COLO829 (cell line): ENCODE data around the gene SCP2.
A peak's percentile ranks its signal among the peaks of the same experiment; 100 is the strongest.
"Not testable (repeated sequence)": the region's sequence is repeated elsewhere in the genome, so short reads cannot be mapped to it uniquely, and the experiment has no call there.

Source experiments
- DNase-seq: peaks from one replicate; pipeline ENCODE4 v3.0.0; 2012; ENCODE audit warnings: low spot score

Gene SCP2

DNA sequence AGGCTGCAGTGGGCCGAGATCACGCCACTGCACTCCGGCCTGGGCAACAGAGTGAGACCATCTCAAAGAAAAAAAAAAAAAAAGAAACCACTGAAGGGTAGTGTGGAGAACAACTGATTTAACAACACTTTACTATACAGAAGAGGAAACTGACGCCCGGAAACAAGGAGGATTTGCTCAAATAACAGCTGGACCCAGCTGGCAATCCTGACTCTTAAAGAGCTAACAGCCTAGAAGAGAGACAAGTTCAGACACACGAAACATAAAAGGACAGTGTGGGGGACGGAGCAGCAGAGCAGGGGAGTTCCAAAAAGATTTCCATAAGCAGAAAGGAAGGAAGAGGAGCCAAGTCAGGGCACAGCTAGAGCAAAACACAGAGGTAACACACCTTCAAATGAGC is 9.9 kb upstream of the SCP2 start:
- no peak for DNase-seq

DNA sequence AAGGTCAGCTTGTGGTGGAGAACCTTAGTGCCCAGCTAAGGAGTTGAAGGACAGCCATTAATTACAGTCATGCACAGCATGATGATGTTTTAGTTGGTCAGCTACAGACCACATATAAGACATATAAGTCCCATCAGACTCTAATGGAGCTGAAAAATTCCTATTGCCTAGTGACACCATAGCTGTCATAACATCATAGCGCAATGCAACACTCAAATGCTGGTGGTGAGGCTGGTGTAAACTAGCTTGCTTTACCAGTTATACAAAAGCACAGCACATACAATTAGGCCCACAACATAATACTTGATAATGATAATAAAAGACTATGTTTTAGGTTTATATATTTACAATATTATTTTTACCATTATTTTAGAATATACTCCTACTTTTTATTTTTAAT is 9.5 kb upstream of the SCP2 start:
- DNase-seq, result no peak

DNA sequence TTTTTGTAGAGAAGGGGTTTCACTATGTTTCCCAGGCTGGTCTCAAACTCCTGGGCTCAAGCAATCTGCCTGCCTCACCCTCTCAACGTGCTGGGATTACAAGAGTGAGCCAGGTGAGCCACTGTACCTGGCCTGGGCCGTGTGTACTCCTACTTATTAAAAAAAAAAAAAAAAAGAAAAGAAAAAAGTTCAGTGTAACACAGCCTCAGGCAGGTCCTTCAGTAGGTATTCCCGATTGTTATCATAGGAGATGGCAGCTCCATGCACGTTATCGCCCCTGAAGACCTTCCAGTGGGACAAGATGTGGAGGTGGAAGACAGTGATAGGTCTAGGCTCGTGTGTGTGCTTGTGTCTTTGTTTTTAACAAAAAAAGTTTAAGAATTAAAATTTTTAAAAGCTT is 8.9 kb upstream of the SCP2 start:
- no peak for DNase-seq

- DNase-seq, result no peak
Observed at GRCh38 chr1:52919051-52919722, 7.9 kb upstream of the SCP2 start.

DNA sequence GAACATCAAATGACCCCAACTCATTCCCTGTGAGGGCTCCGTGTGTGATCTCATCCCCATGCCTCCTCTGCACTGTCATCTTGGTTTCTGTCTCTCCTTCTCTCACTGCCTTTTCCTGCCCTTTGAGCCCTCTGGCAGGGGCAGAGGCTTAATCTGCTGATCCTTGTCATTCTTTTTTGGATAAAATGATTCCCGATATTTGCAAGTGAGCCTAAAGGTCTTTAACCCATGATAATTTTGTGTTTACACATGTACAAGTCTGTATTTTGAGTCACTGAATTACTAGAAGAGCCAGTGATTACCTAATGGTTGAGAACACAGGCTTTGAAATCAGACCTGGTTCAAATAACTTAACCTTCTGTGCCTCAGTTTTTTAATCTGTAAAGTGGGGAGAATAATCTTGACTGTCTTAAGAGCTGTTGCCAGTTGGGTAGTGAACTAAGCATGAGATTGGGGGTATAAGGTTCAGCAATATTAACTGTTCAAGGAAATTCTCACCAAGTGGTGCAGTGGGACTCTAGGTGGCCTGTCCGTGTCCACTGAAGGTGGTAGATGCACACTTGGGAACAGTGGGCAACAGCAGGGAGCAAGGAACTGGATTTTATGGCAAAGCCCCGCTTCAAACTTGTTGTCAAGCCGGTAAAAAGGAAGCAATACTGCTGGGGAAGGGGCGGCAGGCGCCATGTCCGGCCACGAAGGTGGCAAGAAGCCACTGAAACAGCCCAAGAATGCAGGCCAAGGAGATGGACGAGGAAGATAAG is 7.2 kb upstream of the SCP2 start:
- DNase-seq, result no peak

DNA sequence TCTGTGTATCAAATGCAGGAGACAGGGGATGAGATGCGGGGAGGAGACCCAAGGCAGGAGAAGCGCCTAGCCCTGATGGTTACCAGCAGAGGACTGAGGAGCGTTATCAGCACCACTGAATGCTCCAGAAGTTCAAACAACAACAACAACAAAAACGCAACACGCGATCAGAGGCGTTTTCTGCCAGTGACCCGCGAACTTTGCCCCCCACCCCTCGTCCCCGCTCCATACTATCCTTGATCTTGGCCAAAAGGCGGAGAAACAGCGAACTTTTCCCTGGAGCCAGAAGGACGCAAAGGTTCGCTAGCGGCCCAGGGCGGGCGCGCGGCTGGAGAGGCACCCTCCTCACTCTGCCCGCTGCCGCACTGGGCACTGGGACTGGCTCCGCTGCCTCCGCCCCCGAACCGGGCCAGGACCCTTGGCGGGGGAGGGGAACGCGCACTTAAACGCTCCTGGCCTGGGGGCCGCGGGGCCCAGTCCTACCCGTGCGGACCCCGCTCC is 6.2 kb upstream of the SCP2 start:
- no peak for DNase-seq

- no peak for DNase-seq
Observed at GRCh38 chr1:52925571-52926005, 1.5 kb upstream of the SCP2 start.

DNA sequence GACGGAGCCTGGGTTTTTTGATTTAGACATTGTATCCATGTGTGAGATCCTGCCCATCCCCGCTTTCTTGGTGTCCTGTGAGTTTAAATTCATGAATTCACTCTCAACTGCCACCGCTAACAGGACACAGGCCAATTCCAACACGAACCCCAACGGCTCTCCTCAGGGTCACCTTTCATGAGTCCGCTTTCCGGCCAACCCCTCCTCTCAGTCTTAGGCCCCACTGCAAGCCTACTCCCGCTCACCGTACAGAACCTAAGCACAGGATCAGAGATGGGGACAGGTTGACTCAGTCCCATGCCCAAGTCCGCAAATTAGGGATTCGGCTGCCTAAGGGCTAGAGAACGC is 238 bp upstream of the SCP2 start:
- DNase-seq, result no peak

DNA sequence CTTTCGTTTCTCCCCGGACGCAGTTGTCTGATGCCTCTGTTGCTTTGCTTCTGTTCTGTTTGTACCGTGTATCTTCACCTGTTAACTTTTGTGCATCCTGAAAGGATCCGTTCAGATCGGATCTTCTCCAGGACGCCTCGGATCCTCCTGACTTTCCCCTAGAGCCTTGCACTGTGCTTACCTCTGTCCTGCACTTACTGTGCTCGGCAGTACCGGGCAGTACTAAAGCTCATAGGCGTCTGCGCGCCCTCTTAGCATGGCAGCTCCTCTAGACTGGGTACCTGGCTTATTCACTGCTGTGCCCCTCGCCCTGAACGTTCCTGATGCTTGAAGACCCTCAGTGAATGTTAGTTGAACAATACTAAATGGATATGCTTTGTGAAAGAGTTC is 934 bp downstream of the SCP2 start:
- no peak for DNase-seq

DNA sequence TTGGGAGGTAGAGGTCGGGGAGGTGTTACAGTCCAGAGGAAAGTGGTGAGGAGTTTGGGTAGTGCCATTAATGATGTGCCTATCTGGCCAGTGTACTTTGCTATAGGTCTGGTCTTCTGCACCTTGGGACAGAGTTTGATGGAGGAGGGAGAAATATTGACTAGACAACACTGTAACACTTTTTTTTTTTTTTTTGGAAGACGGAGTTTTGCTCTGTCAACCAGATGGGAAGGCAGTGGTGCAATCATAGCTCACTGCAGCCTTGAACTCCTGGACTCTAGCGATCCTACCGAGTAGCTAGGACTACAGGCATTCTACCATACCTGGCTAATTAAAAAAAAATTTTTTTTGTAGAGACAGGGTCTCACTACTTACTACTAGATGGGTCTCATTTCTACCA is 1.9 kb downstream of the SCP2 start:
- no peak for DNase-seq

DNA sequence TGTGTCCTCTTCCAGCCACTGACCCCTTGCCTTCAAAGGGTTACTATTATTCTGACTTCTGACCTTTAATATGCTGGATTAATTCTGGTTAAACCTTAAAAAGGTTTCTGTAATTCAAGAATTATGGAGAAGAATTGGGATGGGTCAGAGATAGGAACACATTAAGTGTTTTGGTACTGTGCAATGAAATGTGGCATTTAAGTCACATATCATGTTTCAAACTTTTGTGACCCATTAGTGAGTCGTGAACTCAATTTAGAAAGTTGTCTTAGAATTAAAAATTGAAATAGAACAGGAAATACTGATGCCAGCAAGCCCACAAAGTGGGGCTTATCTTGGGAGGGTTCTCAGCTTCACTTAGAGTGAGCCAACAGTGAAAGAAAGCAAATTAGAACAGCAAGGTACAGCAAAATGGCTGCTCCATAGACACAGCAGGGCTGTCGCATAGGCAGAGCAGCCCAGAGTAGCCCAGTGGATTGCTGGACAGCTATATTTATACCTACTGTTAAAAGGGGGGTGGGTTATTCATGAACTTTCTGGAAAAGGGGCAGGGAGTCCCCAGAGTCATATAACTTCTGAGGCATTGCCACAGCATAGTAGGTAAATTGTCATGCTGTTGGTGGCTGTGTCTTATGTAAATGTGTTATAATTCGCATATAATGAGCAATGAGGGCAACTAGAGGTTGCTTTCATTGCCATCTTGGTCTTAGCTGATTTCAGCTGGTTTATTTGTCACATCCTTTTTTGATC is 10.5 kb downstream of the SCP2 start:
- no peak for DNase-seq

DNA sequence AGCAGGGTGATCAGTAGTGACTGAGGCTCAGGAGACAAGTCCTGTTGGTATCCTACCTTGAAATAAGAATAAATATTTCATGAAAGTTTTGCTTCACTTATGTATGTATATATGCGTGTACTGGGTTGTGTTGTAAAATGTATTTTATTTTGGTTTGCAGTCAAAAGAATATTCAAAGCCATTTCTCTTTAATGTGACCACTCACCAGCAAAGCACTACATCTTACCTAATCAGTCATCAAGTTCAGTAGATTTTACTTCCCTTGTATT is 11.0 kb downstream of the SCP2 start:
- DNase-seq, result no peak

DNA sequence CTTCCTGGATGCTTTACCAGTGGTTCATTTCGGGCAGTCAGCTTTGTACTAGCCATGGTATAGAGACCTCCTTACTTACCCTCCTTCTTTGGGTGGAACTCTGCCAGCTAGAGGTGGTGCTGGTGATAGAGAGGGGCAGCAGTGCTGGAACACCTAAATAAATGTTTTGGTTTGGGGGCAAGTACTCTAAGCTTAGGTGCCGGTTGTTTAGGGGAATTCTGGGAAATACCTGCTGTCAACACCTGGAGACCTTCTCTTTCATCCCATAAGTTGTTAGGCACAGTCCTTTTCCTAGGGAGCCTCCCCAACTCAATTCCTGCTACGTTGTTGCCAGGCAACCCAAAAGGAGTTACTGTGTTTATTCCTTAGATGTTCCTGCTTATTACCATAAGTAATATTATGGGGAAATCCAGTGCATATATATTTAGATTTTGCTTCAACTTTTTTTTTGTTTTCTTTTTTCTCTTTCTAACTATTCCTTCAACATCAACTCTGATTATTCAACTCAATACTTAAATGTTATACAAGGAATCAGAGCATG is 16.9 kb downstream of the SCP2 start:
- no peak for DNase-seq

DNA sequence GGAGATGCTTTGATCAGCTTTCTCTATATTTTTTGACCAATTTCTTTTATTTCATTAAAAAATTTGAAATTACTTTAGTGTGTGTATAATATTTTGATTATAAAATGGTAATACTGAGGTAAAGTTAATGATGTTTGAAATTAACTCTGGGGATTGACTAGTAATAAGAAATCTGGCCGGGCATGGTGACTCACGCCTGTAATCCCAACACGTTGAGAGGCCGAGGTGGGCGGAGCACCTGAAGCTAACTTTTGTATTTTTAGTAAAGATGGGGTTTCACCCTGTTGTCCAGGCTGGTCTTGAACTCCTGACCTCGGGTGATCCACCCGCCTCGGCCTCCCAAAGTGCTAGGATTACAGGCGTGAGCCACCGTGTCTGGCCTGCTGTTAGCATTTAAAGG is 17.5 kb downstream of the SCP2 start:
- DNase-seq, result no peak

DNA sequence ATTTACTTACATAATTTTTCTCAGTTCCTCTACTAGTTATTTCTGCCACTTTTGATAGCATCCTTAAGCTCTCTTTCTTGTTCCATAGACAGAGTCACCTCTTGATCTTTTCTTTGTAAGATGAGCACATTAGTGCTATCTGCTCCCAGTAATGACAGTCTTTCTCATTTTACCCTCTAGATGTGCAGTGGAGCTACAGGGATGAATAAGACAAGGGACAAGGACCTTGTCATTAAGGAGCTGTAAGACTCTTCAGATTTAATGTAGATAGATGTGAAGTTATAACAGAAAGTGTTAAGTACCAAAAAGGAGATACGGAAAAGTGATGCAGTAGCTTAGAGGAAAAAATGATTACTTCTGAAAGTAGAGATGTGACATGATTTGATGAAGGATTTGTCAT is 20.4 kb downstream of the SCP2 start:
- no peak for DNase-seq

DNA sequence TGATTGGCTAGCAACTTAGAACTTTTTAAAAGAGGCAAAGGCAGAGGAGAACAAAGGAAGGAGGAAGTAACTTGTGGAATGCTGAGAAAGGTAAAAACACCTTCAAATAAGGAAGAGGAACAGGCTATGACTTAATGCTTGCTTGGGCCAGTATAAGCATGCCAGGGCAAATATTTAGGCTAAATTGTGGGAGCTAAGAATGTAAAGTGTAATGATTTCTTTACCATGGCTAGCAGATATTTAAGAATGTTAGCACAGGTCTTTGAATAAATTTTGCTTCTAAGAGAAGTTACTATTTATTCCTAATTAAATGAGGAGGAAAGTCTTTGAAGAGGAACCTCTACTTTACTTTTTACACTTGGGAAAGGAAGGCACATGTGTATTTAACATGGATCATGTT is 22.5 kb downstream of the SCP2 start:
- not testable (repeated sequence) for DNase-seq

- no peak for DNase-seq
Observed at GRCh38 chr1:52952112-52952511, 25.0 kb downstream of the SCP2 start.

DNA sequence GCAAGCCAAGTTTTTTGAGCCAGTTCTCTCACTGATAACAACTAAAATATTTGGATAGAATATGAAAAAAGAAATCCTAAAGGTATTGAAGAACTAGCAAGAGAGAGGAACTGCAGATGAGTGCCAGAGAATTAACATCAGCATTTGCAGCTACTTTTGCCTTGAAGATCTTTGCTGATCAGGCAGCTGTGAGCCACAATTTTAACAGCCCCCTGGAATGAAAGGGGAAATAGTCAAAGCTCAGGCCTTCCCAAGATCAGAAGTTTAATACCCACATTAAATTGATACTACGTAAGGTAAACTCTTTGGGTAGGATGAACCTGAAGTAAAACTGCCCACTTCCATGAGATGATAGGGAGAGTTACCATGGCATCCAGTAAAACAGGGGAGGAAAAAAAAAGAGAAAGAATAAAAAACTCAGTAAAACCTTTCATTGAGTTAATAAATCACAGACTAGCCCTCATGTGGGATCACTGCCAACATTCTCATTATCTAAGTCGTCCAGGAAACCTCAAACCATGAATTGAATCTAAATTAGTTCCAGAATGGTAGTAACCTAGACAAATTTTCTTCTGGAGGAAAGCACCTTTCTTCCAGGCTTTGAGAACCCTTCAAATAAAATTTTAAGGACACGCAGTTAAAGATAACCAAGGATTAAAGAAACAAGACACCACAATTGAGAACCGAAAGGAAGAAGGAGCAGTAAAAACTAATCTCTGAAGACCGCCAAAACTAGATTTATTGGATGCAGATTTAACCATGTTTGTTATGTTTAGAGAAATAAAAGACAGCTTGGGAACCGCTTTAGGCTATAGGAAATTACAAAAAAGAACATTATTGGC is 28.3 kb downstream of the SCP2 start:
- peak; percentile 52 for DNase-seq

DNA sequence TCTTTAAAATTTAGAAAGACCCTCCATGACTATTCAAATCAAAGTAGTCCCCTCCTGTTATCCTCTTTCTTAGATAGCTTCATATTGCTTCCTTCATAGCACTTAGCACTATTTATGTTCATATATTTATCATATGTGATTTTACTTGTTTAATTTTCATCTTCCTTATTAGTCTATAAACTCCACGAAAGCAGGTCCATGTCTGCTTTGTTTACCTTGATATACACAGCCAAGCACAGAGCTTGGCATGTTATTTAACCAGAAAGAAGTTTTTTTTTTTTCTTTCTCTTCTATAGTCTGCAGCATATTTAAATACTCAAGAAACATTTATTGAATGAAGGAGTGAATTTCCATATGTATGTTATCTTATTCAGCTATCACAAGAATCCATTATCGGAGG is 36.0 kb downstream of the SCP2 start:
- no peak for DNase-seq

GRCh38 chr1:52967666-52968065 is 40.6 kb downstream of the SCP2 start:
- DNase-seq, result no peak

- not testable (repeated sequence) for DNase-seq
Observed at GRCh38 chr1:52969234-52969633, 42.2 kb downstream of the SCP2 start.

DNA sequence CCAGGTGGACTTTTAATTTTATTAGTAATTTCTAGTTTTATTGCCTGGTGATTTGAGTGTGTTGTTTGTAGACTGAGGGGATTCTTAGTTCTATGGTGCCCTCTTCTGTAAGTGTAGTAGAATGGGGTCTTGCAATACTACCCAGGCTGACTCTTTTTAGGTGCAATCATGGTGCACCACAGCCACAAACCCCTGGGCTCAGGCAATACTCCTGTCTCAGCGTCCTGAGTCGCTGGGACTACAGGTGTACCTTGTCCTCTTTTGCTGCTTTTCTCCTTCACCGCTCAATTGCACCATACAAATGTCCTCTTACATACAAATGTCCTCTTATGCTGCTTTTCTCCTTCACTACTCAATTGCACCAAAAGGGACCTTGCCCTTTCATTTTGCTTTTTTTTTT is 43.1 kb downstream of the SCP2 start:
- no peak for DNase-seq
